NCI-H526 (cell line): Measurements from ENCODE around the gene SPATA13.
"Not testable (repeated sequence)": the region's sequence is repeated elsewhere in the genome, so short reads cannot be mapped to it uniquely, and the experiment has no call there.

ENCODE experiments used
- DNase-seq, 2 experiments: peaks; one replicate each; lab custom pipeline; 2025; lab: John Stamatoyannopoulos, UW

The SPATA13 gene

GRCh38 chr13:24318878-24319277, 158.4 kb downstream of the SPATA13 start:
- DNase-seq = not testable (repeated sequence)

DNA sequence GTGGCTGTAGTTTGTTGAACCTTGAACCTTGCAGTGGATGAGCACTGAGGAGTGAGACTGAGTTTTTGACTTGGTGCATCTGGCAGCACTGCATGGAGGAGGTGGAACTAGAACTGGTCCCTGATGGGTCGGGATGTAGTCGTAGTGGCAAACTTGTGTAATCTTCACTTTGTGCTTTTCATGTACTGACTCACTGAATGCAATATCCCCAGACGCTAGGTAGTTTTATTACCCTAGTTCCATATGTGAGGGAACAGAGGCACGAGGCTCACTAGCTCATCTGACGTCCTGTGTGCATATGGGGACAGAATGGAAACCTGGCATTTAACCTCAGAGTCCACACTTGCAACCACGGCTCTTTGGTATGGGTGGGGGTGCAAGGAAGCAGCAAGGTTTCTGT, 159.1 kb downstream of the SPATA13 start:
- not testable (repeated sequence) for DNase-seq

- DNase-seq = not testable (repeated sequence)
Observed at GRCh38 chr13:24321416-24321815, 160.9 kb downstream of the SPATA13 start.

DNA sequence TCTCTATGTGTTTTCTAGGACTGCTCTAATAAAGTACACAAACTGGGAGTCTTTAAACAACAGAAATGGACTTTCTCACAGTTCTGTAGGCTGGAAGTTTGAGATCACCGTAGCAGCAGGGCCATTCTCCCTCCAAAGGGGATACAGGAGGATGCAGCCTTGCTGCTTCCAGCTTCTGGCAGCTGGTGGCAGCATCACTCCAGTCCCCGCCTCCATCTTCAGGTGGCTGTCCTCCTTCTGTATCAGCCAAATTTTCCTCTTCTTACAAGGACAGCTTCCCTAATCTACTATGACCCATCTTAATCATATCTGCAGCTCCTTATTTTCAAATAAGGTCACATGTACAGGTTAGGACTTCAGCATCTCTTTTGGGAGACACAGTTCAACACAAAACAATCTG, 161.9 kb downstream of the SPATA13 start:
- DNase-seq = peak in 1 of 2 experiments; percentile 41

DNA sequence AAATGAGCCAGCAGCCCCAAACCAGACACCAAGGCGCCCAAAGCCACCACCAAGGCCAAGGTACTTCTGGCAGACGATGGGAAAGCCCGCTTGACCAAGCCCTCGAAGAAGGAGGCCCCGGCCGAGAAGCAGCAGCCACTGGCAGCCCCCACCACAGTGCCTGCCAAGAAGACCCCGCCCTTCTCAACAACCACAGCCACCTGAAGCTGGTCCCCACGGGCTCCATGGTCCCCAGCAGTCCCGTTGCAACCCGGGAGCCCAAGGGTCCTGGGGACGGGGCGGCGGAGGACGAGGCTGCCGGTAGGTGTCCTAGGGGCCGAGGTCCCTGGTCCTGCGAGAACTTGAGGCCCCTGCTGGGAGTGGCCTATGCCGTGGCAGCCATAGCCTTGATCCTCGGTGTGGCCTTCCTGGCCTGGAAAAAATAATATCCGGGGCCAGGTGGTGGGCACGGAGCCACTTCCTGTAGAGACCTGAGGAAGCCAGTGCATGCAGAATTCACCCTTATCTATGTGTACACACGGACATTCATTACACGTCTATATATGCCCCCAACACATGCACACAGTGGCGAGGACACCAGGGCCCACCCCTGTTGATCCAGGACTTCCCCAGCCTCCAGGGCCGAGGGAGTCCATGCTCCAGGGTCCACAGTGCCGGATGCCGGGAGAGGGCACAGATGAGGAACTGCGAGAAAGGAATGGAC, 162.7 kb downstream of the SPATA13 start:
- DNase-seq = no peak

- no peak for DNase-seq
Observed at GRCh38 chr13:24323739-24324075, 163.2 kb downstream of the SPATA13 start.

DNA sequence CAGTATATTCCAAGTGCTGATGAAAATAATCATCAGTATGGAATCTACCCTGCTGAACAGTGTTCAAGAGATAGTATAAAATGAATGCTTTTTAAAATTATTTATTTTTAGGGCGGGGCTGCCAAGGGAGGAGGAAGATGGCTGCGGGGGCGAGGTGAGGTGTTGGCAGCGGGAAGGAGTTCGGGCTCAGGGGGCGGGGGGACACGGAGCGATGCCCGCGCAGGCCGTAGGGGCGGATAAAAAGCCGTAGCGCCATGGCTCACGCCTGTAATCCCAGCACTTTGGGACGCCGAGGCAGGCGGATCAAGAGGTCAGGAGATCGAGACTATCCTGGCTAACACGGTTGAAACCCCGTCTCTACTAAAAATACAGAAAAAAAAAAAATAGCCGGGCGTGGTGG, 167.1 kb downstream of the SPATA13 start:
- not testable (repeated sequence) for DNase-seq

GRCh38 chr13:24328145-24328544, 167.6 kb downstream of the SPATA13 start:
- no peak for DNase-seq

DNA sequence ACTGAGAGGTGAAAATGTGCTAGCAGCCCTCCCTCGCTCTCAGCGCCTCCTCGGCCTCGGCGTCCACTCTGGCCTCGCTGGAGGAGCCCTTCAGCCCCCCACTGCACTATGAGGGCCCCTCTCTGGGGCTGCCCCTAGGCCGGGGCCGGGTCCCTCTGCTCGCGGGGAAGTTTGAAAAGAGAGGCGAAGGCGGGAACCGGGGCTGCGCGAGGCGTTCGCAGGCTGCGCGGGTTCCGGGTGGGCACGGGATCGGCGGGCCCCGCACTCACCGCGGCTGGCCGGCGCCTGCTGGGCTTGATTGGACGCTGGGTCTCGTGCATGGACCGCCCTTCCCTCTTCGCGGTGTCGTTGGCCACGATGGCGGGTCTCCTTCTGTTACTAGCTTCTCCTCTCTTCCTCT, 178.2 kb downstream of the SPATA13 start:
- DNase-seq = no peak

GRCh38 chr13:24339937-24340607, 179.6 kb downstream of the SPATA13 start:
- DNase-seq = no peak

GRCh38 chr13:24340608-24340955, 180.1 kb downstream of the SPATA13 start:
- DNase-seq = no peak

- DNase-seq = no peak
Observed at GRCh38 chr13:24341439-24341838, 180.9 kb downstream of the SPATA13 start.

DNA sequence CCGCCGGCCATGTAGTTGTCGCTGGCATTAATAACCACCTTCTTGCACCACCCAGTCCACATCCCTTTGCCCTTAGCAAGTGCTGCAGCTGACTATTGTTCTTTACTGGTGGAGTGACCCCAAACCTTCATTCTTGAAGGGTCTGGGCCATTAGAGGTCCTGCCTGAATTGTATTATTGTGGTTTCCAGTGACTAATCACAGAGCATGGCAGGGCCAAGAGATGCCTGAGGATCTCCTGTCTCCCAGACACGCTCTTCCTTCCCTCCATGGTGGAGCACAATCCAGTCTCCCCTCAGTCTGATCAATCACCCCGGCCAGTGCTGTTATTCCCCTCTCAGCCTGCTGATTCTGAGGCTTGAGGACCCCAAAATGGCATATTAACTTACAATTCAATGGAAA, 187.9 kb downstream of the SPATA13 start:
- DNase-seq = no peak

- DNase-seq = no peak
Observed at GRCh38 chr13:24348797-24349515, 188.4 kb downstream of the SPATA13 start.

- not testable (repeated sequence) for DNase-seq
Observed at GRCh38 chr13:24349778-24350664, 189.5 kb downstream of the SPATA13 start.

DNA sequence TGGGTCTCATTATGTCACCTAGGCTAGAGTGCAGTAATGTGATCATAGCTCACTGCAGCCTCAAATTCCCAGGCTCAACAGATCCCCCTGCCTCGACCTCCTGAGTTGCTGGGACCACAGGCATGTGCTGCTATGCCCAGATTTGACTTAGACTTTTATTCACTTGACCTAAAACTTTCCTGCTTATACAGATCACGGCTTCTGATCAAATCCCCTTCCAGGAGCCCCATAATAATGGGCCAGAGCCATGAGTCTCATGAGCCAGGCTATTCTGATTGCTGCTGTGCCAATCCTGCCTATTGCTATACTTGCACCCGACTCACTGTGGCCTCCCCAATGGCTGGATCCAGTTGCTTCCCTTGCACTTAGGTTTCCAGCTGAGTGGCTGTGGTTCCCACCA, 190.9 kb downstream of the SPATA13 start:
- no peak for DNase-seq

DNA sequence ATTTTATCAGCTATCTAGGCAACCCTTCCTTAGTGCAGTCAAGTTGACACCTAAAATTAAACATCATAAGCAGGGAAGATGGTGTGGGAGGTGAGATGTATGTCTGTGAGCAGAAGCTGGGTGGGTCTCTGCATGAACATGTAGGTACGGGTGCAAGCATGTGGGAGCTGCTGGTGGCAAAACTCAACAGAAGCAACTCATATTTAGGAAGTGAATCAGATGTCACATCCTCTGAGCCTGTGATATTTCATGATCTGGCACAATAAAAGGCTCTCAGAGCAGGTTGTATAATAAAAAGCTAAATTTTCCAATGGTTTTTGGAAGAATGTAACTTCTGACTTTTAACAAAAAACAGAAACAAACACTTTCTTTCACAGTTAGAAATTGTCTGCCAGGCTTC, 193.2 kb downstream of the SPATA13 start:
- DNase-seq = no peak

- no peak for DNase-seq
Observed at GRCh38 chr13:24355103-24355502, 194.6 kb downstream of the SPATA13 start.

- DNase-seq = no peak
Observed at GRCh38 chr13:24356270-24356669, 195.8 kb downstream of the SPATA13 start.
